AG10803 (cell line): ENCODE data around the gene TGM6.
A peak's percentile ranks its signal among the peaks of the same experiment; 100 is the strongest.

Experiments
- DNase-seq: peaks from one replicate; pipeline ENCODE4 v3.0.0; 2010; ENCODE audit warnings: low read depth
- H3K4me3 ChIP-seq: 2 replicates; pipeline ENCODE4 v1.5.1; 2011; ENCODE audit warnings: mild to moderate bottlenecking, low read length, control low read depth
- TF ChIP-seq, protein P1 (sequence below): conservative IDR thresholded peaks from 2 replicates; pipeline ENCODE4 v1.5.1; 2011; ENCODE audit warnings: mild to moderate bottlenecking, low read length, control low read depth, inconsistent platforms

Gene TGM6

DNA sequence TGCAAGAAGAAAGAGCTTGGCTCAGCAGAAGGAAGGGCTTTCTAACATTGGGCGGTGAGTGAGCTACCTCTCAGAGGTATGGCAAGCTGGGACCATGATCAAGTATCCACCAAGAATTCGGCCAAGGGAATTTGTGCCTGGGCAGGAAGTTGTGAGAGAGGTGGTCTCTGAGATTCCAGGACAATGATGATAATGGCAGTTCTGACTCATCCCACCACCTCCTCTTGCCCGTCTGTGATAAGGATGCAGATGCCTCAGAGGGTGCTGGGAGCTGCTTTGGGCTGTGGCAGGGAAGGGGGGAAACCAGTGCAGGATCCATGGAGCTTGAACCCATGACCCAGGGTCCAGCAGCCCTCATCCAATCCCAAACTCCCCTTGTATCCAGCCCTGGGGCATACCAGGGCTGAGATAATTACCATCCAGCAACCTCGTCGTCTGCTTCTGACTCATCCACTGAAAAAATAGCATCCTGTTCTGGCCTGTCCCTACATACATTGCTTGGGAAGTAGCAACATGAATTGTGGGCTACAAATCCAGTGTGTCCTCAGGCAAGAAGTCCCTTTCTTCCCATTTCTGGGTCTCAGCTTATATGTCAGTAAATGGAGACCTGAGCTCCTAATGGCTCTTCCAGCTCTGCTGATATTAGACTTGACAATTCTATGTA is 5.9 kb downstream of the TGM6 start:
- DNase-seq: peak; percentile 49
- H3K4me3 ChIP-seq: no peak overlapping the region
- TF ChIP-seq, protein P1, sequence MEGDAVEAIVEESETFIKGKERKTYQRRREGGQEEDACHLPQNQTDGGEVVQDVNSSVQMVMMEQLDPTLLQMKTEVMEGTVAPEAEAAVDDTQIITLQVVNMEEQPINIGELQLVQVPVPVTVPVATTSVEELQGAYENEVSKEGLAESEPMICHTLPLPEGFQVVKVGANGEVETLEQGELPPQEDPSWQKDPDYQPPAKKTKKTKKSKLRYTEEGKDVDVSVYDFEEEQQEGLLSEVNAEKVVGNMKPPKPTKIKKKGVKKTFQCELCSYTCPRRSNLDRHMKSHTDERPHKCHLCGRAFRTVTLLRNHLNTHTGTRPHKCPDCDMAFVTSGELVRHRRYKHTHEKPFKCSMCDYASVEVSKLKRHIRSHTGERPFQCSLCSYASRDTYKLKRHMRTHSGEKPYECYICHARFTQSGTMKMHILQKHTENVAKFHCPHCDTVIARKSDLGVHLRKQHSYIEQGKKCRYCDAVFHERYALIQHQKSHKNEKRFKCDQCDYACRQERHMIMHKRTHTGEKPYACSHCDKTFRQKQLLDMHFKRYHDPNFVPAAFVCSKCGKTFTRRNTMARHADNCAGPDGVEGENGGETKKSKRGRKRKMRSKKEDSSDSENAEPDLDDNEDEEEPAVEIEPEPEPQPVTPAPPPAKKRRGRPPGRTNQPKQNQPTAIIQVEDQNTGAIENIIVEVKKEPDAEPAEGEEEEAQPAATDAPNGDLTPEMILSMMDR: no peak

DNA sequence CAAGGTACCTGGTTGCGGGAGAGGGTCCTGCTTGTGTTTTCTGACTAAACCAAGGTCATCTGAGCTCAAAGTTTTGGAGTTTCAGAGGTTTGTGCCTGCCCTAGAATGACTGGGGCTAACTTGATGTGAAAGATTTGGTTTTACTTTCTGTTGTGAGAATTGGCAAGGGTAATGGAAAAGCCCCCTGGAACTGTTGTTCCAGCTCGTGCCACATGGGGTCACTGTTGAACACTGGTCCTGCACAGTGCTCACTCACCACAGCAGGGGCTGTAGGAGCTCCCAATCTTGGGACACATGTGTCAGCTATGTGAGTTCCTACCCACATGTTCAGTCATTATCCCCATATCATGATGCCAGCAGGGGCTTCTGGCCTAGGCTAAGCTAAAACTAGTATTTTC is 6.5 kb downstream of the TGM6 start:
- TF ChIP-seq, protein P1: peak; percentile 41
- peak; percentile 13 for DNase-seq
- H3K4me3 ChIP-seq: no peak overlapping the region

DNA sequence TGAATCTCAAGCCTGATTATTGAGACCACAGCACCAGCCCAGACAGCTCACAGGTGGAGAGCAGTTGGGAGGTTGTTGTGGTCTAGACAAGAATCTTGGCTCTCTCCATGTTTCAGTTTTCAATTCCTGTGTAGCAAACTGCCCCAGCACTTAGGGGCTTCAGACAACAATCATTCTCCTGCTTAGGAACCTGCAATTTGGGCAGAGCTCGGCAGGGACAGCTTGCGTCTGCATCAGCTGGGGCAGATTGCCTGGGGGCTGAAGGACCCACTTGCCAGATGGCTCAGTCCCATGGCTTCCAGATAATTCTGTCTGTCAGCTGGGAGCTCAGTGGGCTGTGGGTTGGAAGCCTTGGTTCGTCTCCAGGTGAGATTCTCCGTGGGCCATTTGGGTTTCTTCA is 6.9 kb downstream of the TGM6 start:
- no peak overlapping the region for H3K4me3 ChIP-seq
- TF ChIP-seq, protein P1: no peak
- DNase-seq: no peak

DNA sequence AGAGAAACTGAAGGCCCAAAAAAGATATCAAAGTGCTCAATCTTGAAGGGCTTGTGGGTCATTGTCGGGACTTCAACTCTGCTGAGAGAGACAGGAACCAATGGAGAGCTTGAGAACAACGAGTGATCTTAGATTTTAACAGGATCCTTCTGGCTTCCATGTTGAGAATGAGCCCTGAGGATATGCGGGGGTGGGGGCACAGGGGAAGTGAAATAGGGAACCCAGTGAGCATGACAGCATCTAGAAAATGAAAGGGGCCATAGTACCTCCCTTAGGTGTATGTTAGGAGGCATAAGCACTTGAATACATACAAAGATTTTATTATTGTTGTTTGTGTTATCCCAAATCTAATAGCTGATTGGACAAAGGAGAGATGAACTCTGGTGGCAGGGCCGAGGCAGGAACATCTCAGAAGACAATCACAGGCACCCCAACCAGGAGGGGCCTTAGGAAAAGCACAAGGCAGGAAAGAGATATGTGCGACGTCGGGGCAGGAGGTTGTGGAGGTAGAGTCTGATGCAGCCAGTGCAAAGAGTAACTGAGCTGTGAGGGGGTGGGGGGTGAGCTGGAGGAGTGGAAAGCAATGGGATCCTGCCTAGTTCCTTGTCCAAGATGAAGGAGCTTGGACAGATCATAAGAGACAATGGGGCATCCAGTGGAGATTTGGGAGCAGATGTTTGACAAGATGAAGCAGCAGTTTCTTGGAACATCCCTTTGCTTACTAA is 10.4 kb downstream of the TGM6 start:
- DNase-seq: no peak
- no peak overlapping the region for H3K4me3 ChIP-seq
- TF ChIP-seq, protein P1: no peak

DNA sequence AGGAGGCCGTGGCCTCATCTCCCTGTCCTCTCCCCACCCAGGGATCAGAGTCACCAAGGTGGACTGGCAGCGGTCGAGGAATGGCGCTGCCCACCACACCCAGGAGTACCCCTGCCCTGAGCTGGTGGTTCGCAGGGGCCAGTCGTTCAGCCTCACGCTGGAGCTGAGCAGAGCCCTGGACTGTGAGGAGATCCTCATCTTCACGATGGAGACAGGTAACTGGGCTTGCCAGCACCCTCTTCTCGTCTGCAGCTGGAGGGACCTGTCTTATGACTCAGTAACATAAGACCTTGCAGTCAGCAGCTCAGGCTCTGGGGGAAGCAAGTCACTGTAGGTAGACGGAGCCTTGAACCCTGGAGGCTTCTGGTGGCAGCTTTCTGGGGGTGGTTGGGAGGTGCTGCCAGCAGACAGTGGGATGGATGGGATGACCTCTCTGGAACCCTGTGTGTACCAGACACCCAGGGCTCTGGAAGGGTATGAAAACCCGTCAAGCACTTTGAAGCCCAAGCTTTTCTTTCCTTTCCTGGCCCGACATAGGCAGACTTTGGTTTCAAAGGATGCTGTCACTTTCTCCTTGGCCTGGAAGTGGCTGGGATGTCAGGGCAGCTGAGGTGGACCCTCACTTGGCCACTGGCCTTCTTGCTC is 13.8 kb downstream of the TGM6 start:
- TF ChIP-seq, protein P1: no peak

DNA sequence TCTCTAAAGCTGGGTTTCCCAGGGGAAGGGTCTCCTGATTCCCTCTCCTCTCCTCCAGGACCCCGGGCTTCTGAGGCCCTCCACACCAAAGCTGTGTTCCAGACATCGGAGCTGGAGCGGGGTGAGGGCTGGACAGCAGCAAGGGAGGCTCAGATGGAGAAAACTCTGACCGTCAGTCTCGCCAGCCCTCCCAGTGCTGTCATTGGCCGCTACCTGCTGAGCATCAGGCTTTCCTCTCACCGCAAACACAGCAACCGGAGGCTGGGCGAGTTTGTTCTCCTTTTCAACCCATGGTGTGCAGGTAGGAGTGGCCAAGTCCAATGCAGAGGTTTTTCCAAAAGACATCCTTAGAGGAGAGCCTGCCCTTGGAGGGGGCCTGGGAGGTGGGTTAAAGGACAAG is 14.4 kb downstream of the TGM6 start:
- no peak for DNase-seq
- no peak overlapping the region for H3K4me3 ChIP-seq
- TF ChIP-seq, protein P1: no peak

More for the DNA sequence above, 13.8 kb downstream of the TGM6 start:
- H3K4me3 ChIP-seq: no peak overlapping the region
- no peak for DNase-seq
